GM18867 (cell line): Measurements from ENCODE around the gene ZBTB8B.

Experiments
- ATAC-seq: cut with Tn5 transposase; IDR thresholded peaks from one replicate; pipeline ENCODE4 v1.9.1; 2021; ENCODE audit warnings: mild to moderate bottlenecking, moderate library complexity; ENCODE audit not compliant: unreplicated experiment

ZBTB8B gene

DNA sequence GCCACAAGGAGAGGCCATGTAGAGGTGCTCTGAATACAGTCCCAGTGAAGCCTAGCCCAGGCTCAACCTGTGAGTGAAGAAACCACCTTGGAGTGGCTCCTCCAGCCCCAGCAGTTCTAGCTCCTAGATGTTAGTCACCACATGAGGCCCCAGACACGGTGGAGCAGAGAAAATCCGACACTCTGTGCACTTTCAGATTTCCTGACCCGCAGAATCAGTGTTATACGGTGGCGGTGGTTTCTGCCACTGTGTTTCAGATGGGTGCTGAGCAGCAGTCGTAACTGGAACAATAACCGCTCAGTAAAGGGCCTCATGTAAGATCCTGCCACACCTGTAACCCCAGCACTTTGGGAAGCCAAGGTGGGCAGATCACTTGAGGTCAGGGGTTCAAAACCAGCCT is 38.3 kb downstream of the ZBTB8B start:
- no peak for ATAC-seq

DNA sequence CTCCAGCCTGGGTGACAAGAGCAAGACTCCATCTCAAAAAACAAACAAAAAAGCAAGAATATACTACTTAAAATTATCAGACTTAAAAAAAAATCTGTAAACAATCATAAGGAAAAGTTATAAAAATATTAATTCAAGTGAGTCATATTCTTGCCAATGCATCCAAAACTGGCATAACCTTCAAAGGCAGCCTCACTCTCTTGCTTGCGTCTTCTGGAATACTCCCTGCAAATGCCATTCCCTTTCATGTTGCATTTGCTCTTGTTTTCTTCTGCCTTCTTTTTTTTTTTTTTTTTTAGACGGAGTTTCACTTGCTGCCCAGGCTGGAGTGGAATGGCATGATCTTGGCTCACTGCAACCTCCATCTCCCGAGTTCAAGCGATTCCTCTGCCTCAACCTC is 42.1 kb downstream of the ZBTB8B start:
- no peak for ATAC-seq

DNA sequence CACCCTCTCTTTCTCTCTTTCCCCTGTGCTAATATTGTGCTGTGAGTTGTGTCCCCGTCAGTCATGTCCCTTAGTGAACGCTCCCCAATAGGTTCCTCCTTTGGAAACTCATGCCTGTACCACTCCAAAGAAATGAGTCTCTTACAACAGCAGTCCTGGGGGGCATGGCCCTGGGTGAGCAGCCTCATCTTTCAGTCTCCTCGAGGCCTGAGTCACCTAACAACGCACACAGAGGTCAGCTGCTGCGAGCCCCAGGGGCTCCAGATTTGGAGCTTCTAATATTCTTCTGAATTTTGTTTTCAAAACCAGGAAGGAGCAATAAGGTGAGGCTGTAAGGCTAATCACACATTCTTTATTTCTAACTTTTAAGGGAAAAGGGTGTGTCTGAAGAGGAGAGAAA is 43.9 kb downstream of the ZBTB8B start:
- ATAC-seq, result no peak

DNA sequence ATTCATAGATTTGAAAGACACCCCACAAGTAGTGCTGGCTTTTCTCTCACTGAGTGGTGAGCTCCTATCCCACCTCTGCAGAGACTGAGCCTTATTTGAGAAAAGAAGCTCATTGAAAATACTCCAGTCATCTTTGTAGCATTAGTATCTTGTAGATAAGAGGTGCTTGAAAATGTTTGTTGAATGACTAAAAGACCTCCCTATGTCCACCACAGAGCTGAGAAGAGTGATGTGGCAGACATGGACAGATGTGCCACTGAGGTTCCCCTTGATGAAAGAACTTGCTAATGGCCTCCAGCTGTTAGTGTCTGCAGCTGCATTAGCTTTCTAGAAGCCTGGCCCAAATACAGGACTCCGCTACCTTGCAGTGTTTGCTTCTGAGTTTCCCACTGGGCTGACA is 45.1 kb downstream of the ZBTB8B start:
- ATAC-seq, result no peak
